ENCODE data around the gene SETD2. TPM values are rescaled to one million over a fixed set of nuclear protein-coding genes. Genes with fewer than 3 reads are reported as not detected.
A peak's percentile ranks its signal among the peaks of the same experiment; 100 is the strongest.

Gene SETD2
- total RNA-seq, 2 experiments from 2014 or later: 55.7 to 74.5 TPM

- Histone ChIP-seq H3K36me3 (ENCODE audit: insufficient read depth, low read length) (peaks cover 93% of the 10 kb centered on the region), H3K4me3 (ENCODE audit: low read depth, low read length, poor library complexity, severe bottlenecking) (no peak overlapping the region), H2AFZ (ENCODE audit: low read length) (no peak overlapping the region), H3K4me2 (ENCODE audit: low read length) (no peak overlapping the region), H3K79me2 (ENCODE audit: insufficient read depth, low read depth, low read length) (peaks cover 26% of the 10 kb centered on the region; the same call in 1 of the 2 replicates), H3K27ac (ENCODE audit: low read depth, low read length, poor library complexity, severe bottlenecking) (no peak overlapping the region), H3K4me1 (ENCODE audit: insufficient read depth, low read length, poor library complexity, severe bottlenecking) (no peaks in the 10 kb centered on the region), H4K20me1 (ENCODE audit: insufficient read depth, low read length) (no peaks in the 10 kb centered on the region), H3K9me3 (ENCODE audit: low read length) (no peaks in the 10 kb centered on the region), H3K9me2 (ENCODE audit: insufficient read depth, low read length) (no peaks in the 10 kb centered on the region)
- TF ChIP-seq EZH2phosphoT487 (IDR thresholded peaks at IDR 0.05; ENCODE audit: borderline replicate concordance, low read depth, low read length): no peak
- no peak for TF ChIP-seq CTCF (conservative IDR thresholded peaks at IDR 0.05; ENCODE audit: low read length)
- no TSS peak for BruUV-seq (replicated peaks)
- no peak for DNase-seq (ENCODE audit: low spot score)
- ChIA-PET CTCF (ENCODE audit: unreplicated experiment) (no interaction called here), POLR2A (no interaction called here)
- intact Hi-C loops (cut with micrococcal nuclease; ENCODE audit: unreplicated experiment): no loop called here
Measured at GRCh38 chr3:47086071-47086470, 77.8 kb downstream of the SETD2 start.

- Histone ChIP-seq H3K4me3 (ENCODE audit: low read depth, low read length, poor library complexity, severe bottlenecking) (no peak overlapping the region), H3K36me3 (ENCODE audit: insufficient read depth, low read length) (peaks cover 96% of the 10 kb centered on the region), H3K79me2 (ENCODE audit: insufficient read depth, low read depth, low read length) (peaks cover 33% of the 10 kb centered on the region; the same call in 1 of the 2 replicates), H3K4me1 (ENCODE audit: insufficient read depth, low read length, poor library complexity, severe bottlenecking) (no peaks in the 10 kb centered on the region), H3K9me2 (ENCODE audit: insufficient read depth, low read length) (no peaks in the 10 kb centered on the region), H2AFZ (ENCODE audit: low read length) (no peak overlapping the region), H3K9me3 (ENCODE audit: low read length) (no peaks in the 10 kb centered on the region), H3K27ac (ENCODE audit: low read depth, low read length, poor library complexity, severe bottlenecking) (no peak overlapping the region), H4K20me1 (ENCODE audit: insufficient read depth, low read length) (peaks cover 6% of the 10 kb centered on the region; the same call in 1 of the 2 replicates), H3K4me2 (ENCODE audit: low read length) (no peak overlapping the region)
- CTCF ChIA-PET (ENCODE audit: unreplicated experiment): no interaction called here
- TSS peak; percentile 52 for BruUV-seq (replicated peaks)
- POLR2A ChIA-PET: interaction anchor here (0.7 to 1.6 kb wide), 2 partner anchors 9 to 257 kb away, joined by 3 to 10 read pairs; no protein-coding TSS in a partner anchor
- peak; percentile 4 for DNase-seq (ENCODE audit: low spot score)
- TF ChIP-seq EZH2phosphoT487 (IDR thresholded peaks at IDR 0.05; ENCODE audit: borderline replicate concordance, low read depth, low read length) (no peak), CTCF (conservative IDR thresholded peaks at IDR 0.05; ENCODE audit: low read length) (no peak)
- intact Hi-C loops (cut with micrococcal nuclease; ENCODE audit: unreplicated experiment): no loop called here
Measured at GRCh38 chr3:47083786-47084185, 80.1 kb downstream of the SETD2 start.

GRCh38 chr3:47082519-47082918 lies 81.4 kb downstream of the SETD2 start:
- Histone ChIP-seq H3K36me3 (ENCODE audit: insufficient read depth, low read length) (peaks cover 96% of the 10 kb centered on the region), H3K9me3 (ENCODE audit: low read length) (no peaks in the 10 kb centered on the region), H3K4me3 (ENCODE audit: low read depth, low read length, poor library complexity, severe bottlenecking) (no peak overlapping the region), H4K20me1 (ENCODE audit: insufficient read depth, low read length) (peaks cover 6% of the 10 kb centered on the region; the same call in 1 of the 2 replicates), H3K79me2 (ENCODE audit: insufficient read depth, low read depth, low read length) (peaks cover 27% of the 10 kb centered on the region; the same call in 1 of the 2 replicates), H3K27ac (ENCODE audit: low read depth, low read length, poor library complexity, severe bottlenecking) (no peak overlapping the region), H3K4me2 (ENCODE audit: low read length) (no peak overlapping the region), H2AFZ (ENCODE audit: low read length) (no peak overlapping the region), H3K9me2 (ENCODE audit: insufficient read depth, low read length) (no peaks in the 10 kb centered on the region), H3K4me1 (ENCODE audit: insufficient read depth, low read length, poor library complexity, severe bottlenecking) (no peaks in the 10 kb centered on the region)
- TF ChIP-seq CTCF (conservative IDR thresholded peaks at IDR 0.05; ENCODE audit: low read length): 0 out of 2 replicates have a peak, but pooled peaks have one; percentile 5
- no peak for TF ChIP-seq EZH2phosphoT487 (IDR thresholded peaks at IDR 0.05; ENCODE audit: borderline replicate concordance, low read depth, low read length)
- ChIA-PET CTCF (ENCODE audit: unreplicated experiment) (interaction anchor here (0.6 kb wide), 1 partner anchor 289 kb away, joined by 5 read pairs; no protein-coding TSS in a partner anchor), POLR2A (interaction anchor here (0.8 to 1.6 kb wide), 5 partner anchors 8 to 25 kb away, joined by 3 to 10 read pairs (median 5); no protein-coding TSS in a partner anchor)
- intact Hi-C loops (cut with micrococcal nuclease; ENCODE audit: unreplicated experiment): no loop called here
- BruUV-seq (replicated peaks): no TSS peak
- no peak for DNase-seq (ENCODE audit: low spot score)
